GM21381 (cell line): Measurements from ENCODE around the gene LIG4.

Source experiments
- ATAC-seq: cut with Tn5 transposase; IDR thresholded peaks from one replicate; pipeline ENCODE4 v1.9.1; 2021; ENCODE audit warnings: mild to moderate bottlenecking, moderate library complexity; ENCODE audit not compliant: unreplicated experiment

LIG4 gene

DNA sequence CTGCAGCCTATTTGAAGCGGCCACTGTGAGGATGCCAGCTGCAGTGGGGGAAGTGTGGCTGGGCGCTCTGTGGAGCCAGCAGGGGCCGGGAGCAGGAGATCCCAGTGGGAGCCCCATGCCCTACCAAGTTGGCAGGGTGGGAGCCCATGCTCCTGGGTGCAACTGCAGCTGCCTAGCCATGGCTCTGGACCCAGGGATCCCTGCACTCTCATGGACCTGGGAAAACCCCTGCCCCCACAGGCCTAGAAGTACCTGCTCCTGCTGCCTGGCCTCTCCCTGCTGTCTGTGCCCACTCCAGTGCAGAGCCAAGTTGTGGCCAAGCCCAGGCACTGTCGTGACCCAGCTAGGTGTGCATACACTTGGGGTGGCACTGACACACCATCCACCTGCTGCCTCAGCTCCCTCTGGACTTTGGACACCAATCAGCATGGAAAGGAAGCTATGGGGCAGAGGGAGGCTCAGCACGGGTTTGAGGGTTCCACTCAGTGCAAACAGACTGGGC lies 20.9 kb downstream of the LIG4 start:
- no peak for ATAC-seq

DNA sequence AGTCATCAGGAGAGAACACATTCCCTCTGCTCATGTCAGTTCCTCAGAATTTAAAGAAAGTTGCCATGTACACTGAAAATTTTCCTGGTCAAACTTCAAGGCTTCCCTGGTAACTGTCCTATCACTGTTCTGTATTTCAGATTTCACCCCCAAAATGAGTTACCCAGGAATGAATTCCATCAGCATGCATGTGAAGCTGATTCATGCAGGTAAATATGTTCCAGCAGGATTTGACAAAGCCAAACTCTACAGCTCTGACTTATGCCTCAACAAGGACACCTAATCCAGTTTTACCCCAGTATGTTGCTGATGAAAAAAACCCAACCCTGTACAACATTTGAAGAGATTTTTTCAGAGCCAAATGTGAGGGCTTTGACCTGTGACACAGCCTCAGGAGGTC lies 21.5 kb downstream of the LIG4 start:
- ATAC-seq = no peak

DNA sequence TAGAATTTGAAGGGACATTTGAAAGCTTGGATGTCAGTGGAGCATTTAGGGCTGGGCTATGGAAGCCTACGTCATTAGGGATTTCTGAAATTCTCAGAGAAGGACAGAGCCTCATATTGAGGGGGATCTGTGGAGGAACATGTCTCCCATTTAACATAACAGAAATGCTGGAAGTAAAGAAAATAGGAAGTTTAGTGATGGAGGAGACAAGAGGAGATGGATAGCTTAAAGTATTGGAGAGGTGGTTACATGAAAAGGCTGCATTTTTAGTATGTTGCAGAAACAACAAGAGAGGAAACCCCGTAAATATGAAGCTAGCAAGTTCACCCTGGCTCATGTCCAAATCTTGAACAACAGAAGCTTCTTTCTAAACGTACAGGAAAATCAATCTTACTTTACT lies 24.4 kb downstream of the LIG4 start:
- no peak for ATAC-seq

DNA sequence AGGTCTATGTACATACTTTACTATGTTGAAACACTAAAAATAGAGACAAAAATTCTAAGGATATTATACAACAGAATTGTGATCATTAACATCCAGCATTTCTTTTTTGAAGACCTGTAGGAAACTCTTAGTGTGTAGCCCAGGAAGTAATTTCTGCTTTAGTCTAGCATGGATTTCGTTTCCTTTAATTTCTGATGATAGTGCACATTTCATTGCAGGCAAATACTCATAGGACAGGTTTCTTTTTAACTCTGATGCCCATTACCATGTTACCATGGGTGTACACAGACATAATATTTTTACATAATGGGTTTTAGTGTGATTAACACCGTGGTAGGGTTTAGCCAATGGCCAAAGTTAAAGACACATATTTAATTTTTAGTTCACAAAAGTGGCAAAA lies 27.1 kb downstream of the LIG4 start:
- ATAC-seq = no peak

DNA sequence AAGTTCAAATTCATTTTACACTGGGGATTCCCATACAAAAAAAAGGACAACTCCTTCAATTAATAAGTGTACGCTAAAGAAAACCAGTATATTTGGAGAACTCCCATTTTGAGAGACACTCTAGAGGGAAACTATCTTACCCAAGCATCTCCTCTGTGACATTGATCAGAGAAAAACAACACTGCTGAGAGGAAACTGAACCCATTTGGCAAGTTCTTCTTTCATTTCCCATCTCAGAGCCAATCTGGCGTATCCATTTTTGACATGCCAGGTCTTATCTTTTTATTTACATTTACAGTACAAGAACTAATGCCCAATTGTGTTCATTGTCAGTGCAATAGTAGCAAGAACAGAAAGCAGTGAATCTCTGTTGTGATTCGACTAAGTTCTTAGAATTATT lies 30.1 kb downstream of the LIG4 start:
- no peak for ATAC-seq

DNA sequence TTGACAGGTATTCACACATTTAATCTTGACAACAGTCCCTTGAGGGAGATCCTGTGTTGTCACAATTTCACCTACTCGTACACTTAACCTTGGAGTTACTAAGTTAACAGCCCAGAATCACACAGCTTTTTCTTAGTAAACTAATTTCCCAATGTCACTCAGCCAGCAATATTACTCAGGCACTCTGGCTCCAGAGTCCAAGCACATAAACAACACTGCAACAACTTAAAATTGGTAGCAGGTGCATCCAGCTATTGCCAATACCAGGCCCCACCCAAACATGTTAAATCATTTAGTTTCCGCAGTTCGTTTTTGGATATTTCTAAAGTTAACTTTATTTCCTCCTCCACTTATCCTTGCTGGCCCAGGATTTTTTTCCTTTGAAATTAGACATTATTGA lies 32.7 kb downstream of the LIG4 start:
- no peak for ATAC-seq

DNA sequence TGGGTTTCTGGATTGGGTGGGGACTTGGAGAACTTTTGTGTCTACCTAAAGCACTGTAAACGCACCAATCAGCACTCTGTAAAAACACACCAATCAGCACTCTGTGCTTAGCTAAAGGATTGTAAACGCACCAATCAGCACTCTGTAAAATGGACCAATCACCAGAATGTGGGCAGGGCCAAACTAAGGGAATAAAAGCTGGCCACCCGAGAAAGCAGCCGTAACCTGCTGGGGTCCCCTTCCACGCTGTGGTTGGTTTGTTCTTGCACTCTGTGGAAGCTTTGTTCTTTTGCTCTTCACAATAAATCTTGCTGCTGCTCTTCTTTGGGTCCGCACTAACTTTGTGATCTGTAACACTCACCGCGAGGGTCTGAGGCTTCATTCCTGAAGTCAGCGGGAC lies 37.3 kb downstream of the LIG4 start:
- ATAC-seq = no peak

DNA sequence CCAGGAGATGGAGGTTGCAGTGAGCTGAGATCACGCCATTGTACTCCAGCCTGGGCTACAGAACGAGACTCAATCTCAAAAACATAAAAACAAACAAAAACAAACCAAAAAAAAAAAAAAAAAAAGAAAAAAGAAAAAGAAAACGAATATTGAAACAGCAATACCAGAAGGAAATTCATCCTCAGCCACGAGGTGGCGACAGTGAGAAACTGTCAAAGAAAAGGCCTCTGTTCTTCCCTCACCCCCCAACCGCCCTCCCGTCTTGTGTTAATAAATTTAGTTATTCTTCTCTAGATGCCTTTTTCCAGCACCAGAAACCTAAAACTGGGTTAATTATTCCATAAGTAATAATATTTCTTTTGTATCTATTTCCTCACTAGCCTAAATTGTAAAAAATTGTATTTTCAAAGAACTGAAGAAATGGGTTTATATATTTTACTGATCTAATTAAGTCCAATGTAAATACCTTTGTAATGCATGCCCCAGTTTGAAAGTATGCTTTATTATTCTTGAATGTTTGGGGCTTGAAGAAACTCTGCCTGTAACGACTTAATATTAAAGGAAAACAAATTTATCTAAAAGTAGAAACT lies 38.6 kb downstream of the LIG4 start:
- no peak for ATAC-seq

DNA sequence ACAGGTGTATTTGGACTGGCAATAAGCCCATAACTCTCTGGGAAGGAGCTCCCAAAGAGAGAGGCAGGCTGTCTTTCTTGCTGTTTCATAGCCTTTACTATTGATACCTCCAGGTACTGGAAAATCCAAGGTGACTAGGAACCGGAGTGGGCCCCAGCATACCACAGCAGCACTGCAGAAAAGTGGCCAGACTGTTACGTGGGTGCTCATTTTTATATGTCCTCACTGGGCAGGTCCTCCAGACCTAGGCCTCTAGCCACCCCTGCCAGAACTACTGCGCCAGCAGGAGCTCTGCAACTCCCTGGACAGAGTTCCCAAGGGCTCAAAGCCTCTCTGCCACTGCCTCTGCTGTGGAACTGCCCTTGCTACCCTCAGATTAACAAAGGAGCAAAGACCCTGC lies 46.4 kb downstream of the LIG4 start:
- no peak for ATAC-seq

DNA sequence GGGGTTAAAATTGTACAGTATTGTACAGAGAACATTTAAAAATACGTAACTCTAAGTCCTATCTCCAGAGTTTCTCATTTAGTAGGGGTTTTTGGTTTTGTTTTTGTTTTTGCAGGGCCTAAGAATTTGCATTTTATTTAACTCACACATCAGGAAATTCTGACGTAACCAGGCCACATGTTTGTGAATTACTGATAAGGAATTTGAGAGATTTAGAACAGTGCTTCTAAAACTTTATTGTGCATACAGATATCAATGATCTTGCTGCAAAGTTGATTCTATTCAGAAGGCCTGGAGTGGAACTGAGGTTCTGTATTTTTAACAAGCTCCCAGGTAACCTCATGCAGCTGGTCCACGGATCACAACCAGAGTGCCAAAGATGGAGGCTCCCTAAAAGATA lies 49.3 kb downstream of the LIG4 start:
- ATAC-seq = no peak

DNA sequence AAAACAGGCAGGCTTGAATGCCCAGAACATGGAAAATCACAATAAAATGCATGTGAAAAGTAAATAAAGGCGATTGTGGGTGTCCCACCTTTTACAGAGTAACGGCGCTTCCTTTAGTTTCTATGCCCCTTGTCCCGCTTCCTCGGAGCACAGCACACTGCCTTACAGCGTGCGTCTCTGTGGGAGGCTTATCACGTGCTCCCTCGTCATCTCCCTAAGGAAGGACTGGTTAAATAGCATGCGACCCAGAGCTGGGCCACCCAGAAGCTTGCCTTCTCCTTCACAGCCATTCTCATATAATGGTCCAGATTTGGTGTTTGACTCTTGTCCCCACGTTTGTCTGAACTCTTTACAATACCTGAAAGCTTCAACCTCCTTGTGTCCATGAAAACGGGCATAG lies 56.6 kb downstream of the LIG4 start:
- no peak for ATAC-seq
